ENCODE measurements around the gene ZNF581.

DNA sequence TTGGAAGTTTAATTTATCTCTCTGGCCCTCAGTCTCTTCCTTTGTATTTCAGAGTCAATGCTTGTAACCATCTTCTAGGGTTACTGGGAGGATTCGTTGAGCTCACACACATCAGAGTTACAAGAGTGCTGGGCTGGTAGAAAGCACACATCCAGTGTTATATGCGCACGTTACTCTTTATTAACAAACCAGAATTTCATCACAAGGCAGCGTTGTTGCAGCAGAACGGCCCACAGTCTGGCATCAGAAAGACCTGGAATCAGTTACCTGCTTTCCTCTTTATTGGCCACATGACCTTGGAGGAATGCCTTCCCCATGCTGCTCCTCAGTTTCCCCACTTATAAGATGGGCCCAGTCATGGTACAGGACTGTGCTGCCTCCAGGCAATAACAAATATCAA is 34.1 kb upstream of the ZNF581 start:
- TF ChIP-seq EZH2 (IDR thresholded peaks at IDR 0.05; ENCODE audit: low read length, unreplicated experiment) (no peak), EZH2phosphoT487 (IDR thresholded peaks at IDR 0.05; ENCODE audit: borderline replicate concordance, low read length) (no peak)
- TF ChIP-seq, protein P1, sequence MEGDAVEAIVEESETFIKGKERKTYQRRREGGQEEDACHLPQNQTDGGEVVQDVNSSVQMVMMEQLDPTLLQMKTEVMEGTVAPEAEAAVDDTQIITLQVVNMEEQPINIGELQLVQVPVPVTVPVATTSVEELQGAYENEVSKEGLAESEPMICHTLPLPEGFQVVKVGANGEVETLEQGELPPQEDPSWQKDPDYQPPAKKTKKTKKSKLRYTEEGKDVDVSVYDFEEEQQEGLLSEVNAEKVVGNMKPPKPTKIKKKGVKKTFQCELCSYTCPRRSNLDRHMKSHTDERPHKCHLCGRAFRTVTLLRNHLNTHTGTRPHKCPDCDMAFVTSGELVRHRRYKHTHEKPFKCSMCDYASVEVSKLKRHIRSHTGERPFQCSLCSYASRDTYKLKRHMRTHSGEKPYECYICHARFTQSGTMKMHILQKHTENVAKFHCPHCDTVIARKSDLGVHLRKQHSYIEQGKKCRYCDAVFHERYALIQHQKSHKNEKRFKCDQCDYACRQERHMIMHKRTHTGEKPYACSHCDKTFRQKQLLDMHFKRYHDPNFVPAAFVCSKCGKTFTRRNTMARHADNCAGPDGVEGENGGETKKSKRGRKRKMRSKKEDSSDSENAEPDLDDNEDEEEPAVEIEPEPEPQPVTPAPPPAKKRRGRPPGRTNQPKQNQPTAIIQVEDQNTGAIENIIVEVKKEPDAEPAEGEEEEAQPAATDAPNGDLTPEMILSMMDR (conservative IDR thresholded peaks at IDR 0.05; ENCODE audit: low read depth, low read length) = no peak
